ENCODE results near the gene EFL1. TPM values are rescaled to one million over a fixed set of nuclear protein-coding genes. Genes with fewer than 3 reads are reported as not detected.
"Not testable (repeated sequence)": the region's sequence is repeated elsewhere in the genome, so short reads cannot be mapped to it uniquely, and the experiment has no call there.

The EFL1 gene
- total RNA-seq, 1 experiment from 2014 or later = 44.7 TPM

DNA sequence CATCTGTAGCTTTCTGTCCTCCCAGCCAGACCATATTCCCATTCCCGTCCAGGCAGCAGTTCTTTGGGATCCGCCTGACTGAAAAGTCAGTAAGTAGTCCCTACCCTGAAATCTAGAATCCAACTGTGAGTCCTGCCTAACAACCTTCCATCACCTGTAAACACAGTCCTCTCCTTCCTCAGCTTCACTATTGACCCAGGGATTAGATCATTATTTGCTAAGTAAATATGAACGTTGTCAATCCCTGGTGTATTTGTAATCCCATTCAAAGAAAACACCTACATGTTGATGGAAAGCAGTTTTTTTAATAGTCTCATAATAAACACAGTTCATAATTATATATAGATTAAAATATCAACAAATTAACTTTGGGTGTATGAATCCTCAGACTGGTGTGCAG, 816 bp upstream of the EFL1 start:
- TF ChIP-seq, protein P1, sequence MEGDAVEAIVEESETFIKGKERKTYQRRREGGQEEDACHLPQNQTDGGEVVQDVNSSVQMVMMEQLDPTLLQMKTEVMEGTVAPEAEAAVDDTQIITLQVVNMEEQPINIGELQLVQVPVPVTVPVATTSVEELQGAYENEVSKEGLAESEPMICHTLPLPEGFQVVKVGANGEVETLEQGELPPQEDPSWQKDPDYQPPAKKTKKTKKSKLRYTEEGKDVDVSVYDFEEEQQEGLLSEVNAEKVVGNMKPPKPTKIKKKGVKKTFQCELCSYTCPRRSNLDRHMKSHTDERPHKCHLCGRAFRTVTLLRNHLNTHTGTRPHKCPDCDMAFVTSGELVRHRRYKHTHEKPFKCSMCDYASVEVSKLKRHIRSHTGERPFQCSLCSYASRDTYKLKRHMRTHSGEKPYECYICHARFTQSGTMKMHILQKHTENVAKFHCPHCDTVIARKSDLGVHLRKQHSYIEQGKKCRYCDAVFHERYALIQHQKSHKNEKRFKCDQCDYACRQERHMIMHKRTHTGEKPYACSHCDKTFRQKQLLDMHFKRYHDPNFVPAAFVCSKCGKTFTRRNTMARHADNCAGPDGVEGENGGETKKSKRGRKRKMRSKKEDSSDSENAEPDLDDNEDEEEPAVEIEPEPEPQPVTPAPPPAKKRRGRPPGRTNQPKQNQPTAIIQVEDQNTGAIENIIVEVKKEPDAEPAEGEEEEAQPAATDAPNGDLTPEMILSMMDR (IDR thresholded peaks at IDR 0.05; ENCODE audit: unreplicated experiment) = no peak
- peaks cover 11% of the 10 kb centered on the region for H3K36me3 Mint-ChIP-seq (ENCODE audit: insufficient read depth, unreplicated experiment)
- peak overlapping the region; percentile 93 for H3K27ac Mint-ChIP-seq (ENCODE audit: low read depth, unreplicated experiment)
- H3K4me3 Mint-ChIP-seq (ENCODE audit: unreplicated experiment) = peak overlapping the region; percentile 98
- H3K27me3 Mint-ChIP-seq (ENCODE audit: insufficient read depth, unreplicated experiment) = no peaks in the 10 kb centered on the region
- intact Hi-C loops (cut with micrococcal nuclease) = no loop called here
- H3K9me3 Mint-ChIP-seq (ENCODE audit: unreplicated experiment) = no peaks in the 10 kb centered on the region
- POLR2A ChIA-PET = interaction anchor here (0.6 to 1.0 kb wide), 2 partner anchors 218 to 1147 kb away, joined by 3 read pairs; partner anchors contain the start of gene MEX3B
- no peak for DNase-seq (ENCODE audit: unreplicated experiment)
- CTCF ChIA-PET = interaction anchor here (0.7 to 1.1 kb wide), 3 partner anchors 35 to 523 kb away, joined by 3 to 4 read pairs (median 3); no protein-coding TSS in a partner anchor
- H3K4me1 Mint-ChIP-seq (ENCODE audit: insufficient read depth, unreplicated experiment) = peaks cover 26% of the 10 kb centered on the region
- no TSS peak for BruUV-seq (replicated peaks)

DNA sequence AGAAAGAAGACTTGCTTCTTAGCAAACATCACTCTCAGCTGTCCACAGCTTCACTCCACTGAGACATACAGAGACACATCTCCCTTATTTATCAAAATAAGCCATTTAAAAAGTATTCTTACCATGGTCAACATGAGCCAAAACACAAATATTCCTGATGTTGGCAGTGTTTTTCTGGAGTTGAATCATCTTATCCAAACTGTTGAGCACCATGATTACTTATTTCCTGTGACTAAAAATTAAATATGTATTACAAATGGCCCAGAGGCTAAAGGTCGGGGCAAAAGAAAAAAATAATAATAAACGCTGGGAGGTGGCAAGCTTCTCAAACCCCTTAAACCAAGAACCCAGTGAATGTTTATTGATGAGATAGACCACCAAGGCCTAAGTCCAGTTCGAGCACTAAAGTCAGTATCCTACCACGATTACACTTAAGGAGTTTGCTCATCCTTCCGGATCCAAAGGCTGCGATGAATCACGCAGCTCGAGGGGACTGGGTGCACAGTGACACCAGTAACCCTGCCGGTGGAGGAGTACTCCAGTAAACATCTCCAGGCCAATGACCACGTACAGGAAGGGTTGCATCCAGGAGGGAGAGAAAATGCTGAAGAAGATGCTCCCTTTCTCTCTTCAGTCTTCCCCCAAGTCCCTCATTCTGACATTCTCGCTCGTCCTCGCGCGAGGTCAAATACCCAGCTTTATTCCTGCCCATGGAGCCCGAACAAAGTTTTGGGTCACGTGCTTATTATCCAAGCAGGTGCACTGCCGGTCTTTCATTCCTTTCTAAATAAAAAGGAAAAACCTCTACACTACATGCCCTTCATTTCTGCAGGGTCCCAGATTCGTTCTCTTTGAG, 740 bp downstream of the EFL1 start:
- peak overlapping the region; percentile 93 for H3K27ac Mint-ChIP-seq (ENCODE audit: low read depth, unreplicated experiment)
- DNase-seq (ENCODE audit: unreplicated experiment) = peak; percentile 67
- intact Hi-C loops (cut with micrococcal nuclease); H3K27me3 Mint-ChIP-seq (ENCODE audit: insufficient read depth, unreplicated experiment); H3K9me3 Mint-ChIP-seq (ENCODE audit: unreplicated experiment): not testable (repeated sequence)
- H3K4me1 Mint-ChIP-seq (ENCODE audit: insufficient read depth, unreplicated experiment) = peaks cover 26% of the 10 kb centered on the region
- ChIA-PET CTCF (interaction anchor here (1.1 kb wide), 2 partner anchors 33 to 114 kb away, joined by 3 to 4 read pairs; no protein-coding TSS in a partner anchor), POLR2A (interaction anchor here (0.7 to 1.9 kb wide), 7 partner anchors 9 to 278 kb away, joined by 3 to 11 read pairs (median 4); partner anchors contain the start of gene RPS17)
- peaks cover 27% of the 10 kb centered on the region for H3K36me3 Mint-ChIP-seq (ENCODE audit: insufficient read depth, unreplicated experiment)
- BruUV-seq (replicated peaks) = TSS peak; percentile 60
- peak overlapping the region; percentile 98 for H3K4me3 Mint-ChIP-seq (ENCODE audit: unreplicated experiment)

DNA sequence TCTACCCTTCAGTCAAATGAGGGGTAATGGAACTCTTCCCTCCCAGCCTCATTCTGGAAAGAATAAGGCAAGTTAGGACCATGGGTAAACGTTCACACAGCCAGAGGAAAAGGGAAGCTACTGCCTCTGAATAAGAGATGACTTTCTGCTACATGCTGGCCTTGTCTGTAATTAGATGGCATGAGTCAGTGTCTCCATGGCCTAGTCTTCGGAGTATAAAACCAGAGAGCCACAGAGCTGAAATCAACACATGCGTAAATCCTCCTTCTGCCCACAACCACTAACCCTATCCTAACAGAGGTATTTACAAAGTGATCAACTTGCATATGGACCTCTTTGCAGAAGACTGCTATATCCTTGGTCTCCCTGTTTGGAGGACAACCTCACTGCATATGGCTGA, 14.3 kb downstream of the EFL1 start:
- ChIA-PET POLR2A (interaction anchor here (1.1 kb wide), 1 partner anchor 20 kb away, joined by 4 read pairs; no protein-coding TSS in a partner anchor), CTCF (interaction anchor here (0.6 kb wide), 1 partner anchor 938 kb away, joined by 3 read pairs; no protein-coding TSS in a partner anchor)
- intact Hi-C loops (cut with micrococcal nuclease); H3K9me3 Mint-ChIP-seq (ENCODE audit: unreplicated experiment); H3K27ac Mint-ChIP-seq (ENCODE audit: low read depth, unreplicated experiment); DNase-seq (ENCODE audit: unreplicated experiment); H3K4me1 Mint-ChIP-seq (ENCODE audit: insufficient read depth, unreplicated experiment); H3K27me3 Mint-ChIP-seq (ENCODE audit: insufficient read depth, unreplicated experiment); H3K4me3 Mint-ChIP-seq (ENCODE audit: unreplicated experiment); BruUV-seq (replicated peaks): not testable (repeated sequence)
- peaks cover 45% of the 10 kb centered on the region for H3K36me3 Mint-ChIP-seq (ENCODE audit: insufficient read depth, unreplicated experiment)

DNA sequence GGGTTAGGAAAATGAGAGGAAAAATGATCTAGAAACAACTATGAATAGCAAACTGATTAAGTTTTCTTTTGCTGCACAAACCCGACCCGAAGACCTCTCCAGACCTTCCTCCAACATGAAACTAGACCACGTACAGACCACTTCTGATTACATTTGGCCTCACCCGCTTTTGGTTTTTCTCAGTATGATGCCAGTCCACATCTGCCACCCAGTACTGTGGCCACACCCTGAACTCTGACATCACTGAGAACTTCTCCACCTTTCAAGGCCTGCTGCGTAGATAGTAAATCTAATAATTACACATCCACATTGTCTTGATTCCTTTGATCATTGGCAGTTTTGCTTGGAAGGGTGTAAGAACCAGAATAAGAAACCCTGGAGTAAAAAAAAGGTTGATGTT, 16.6 kb downstream of the EFL1 start:
- BruUV-seq (replicated peaks); POLR2A ChIA-PET; H3K27me3 Mint-ChIP-seq (ENCODE audit: insufficient read depth, unreplicated experiment); DNase-seq (ENCODE audit: unreplicated experiment); H3K4me1 Mint-ChIP-seq (ENCODE audit: insufficient read depth, unreplicated experiment); H3K9me3 Mint-ChIP-seq (ENCODE audit: unreplicated experiment); intact Hi-C loops (cut with micrococcal nuclease); H3K4me3 Mint-ChIP-seq (ENCODE audit: unreplicated experiment); H3K27ac Mint-ChIP-seq (ENCODE audit: low read depth, unreplicated experiment): not testable (repeated sequence)
- peaks cover 36% of the 10 kb centered on the region for H3K36me3 Mint-ChIP-seq (ENCODE audit: insufficient read depth, unreplicated experiment)
- CTCF ChIA-PET = interaction anchor here (0.6 kb wide), 1 partner anchor 839 kb away, joined by 4 read pairs; no protein-coding TSS in a partner anchor

DNA sequence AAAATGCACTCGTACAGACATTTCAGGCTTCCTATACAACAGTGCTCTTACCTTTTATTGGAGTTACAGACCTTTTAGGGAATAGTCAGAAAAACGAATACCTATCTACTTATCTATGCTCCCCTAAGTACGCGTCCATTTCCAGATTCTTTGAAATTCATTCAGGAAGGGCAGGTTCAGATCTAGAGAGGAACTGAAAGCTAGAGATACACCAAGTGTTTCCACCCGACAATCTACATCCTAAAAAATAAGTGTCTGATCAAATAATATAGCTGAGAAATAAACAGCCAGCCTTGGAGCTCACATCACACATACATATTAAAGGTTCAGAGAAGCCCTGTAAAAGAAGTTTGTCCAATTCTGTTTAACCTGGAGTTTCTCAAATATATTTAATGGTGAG, 18.9 kb downstream of the EFL1 start:
- DNase-seq (ENCODE audit: unreplicated experiment); BruUV-seq (replicated peaks); H3K4me3 Mint-ChIP-seq (ENCODE audit: unreplicated experiment); POLR2A ChIA-PET; intact Hi-C loops (cut with micrococcal nuclease); H3K27ac Mint-ChIP-seq (ENCODE audit: low read depth, unreplicated experiment); H3K9me3 Mint-ChIP-seq (ENCODE audit: unreplicated experiment); H3K27me3 Mint-ChIP-seq (ENCODE audit: insufficient read depth, unreplicated experiment); H3K4me1 Mint-ChIP-seq (ENCODE audit: insufficient read depth, unreplicated experiment); CTCF ChIA-PET: not testable (repeated sequence)
- H3K36me3 Mint-ChIP-seq (ENCODE audit: insufficient read depth, unreplicated experiment) = peaks cover 49% of the 10 kb centered on the region

DNA sequence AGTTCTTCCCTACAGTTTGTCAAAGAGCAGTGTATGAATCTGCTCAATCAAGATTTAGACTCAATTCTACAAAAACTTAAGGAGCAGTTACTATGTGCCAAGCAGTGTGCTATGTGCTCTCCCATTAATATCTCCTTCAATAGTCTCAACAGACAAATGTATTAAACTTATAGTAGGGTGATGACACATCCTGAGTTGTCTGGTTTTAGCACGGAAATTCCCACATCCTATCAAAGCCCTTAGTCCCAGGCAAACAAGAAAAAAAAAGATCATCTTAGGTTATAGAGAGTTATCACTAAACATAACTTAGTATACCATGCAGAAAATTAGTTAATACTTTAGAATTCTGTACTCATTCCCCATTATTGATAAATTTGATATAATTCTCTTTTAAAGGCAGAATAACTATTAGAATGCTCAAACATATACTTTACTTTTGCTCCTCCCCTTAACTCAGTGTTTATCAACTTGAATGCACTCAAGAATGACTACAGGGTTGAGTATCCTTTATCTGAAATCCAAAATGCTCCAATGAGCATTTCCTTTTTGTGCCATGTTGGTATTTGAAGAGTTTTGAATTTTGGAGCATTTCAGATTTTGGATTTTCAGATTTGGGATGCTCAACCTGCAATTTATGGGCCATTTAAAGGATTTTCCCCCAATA, 20.6 kb downstream of the EFL1 start:
- POLR2A ChIA-PET = interaction anchor here (0.8 kb wide), 1 partner anchor 20 kb away, joined by 3 read pairs; no protein-coding TSS in a partner anchor
- peaks cover 55% of the 10 kb centered on the region for H3K36me3 Mint-ChIP-seq (ENCODE audit: insufficient read depth, unreplicated experiment)
- peak; percentile 1 for DNase-seq (ENCODE audit: unreplicated experiment)
- H3K4me3 Mint-ChIP-seq (ENCODE audit: unreplicated experiment); BruUV-seq (replicated peaks); H3K27me3 Mint-ChIP-seq (ENCODE audit: insufficient read depth, unreplicated experiment); H3K4me1 Mint-ChIP-seq (ENCODE audit: insufficient read depth, unreplicated experiment); H3K9me3 Mint-ChIP-seq (ENCODE audit: unreplicated experiment); H3K27ac Mint-ChIP-seq (ENCODE audit: low read depth, unreplicated experiment); intact Hi-C loops (cut with micrococcal nuclease): not testable (repeated sequence)
- CTCF ChIA-PET = interaction anchor here (0.8 kb wide), 1 partner anchor 134 kb away, joined by 3 read pairs; no protein-coding TSS in a partner anchor
